A673 (cell line): Measurements from ENCODE around the gene ATP7B.

Experiments used
- CTCF ChIP-seq: fragments of 300-800, 200-600 bp; sonication (generic); conservative IDR thresholded peaks from 2 replicates; pipeline ENCODE4 v1.5.1; 2017; ENCODE audit warnings: low read depth, mild to moderate bottlenecking, antibody characterized with exemption, low read length, moderate library complexity, mixed read lengths
- EZH2 ChIP-seq: fragments of 200-600 bp; sonication (generic); IDR thresholded peaks from 2 replicates; pipeline ENCODE4 v1.6.1; 2017; ENCODE audit warnings: borderline replicate concordance, low read depth, mild to moderate bottlenecking, mixed read lengths, antibody characterized with exemption, low read length; ENCODE audit not compliant: poor library complexity, severe bottlenecking

DNA sequence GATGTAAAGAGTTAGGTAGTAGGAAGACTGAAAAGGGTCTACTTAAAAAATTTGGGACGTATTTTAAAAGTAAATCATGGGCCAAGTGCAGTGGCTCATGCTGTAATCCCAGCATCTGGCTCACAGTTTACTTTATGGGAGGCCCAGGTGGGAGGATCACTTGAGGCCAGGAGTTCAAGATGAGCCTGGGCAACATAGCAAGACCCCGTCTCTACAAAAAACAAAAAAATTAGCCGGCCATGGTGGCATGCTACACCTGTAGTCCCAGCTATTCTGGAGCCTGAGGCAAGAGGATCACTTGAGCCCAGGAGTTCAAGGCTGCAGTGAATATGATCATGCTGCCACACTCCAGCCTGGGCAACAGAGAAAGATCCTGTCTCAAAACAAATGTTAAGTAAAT lies 36.2 kb upstream of the ATP7B start:
- TF ChIP-seq CTCF (no peak), EZH2 (no peak)
